ACC112 (cell line): ENCODE results near the gene ARMC10.
"Not testable (repeated sequence)": the region's sequence is repeated elsewhere in the genome, so short reads cannot be mapped to it uniquely, and the experiment has no call there.

Experiments used
- H2AFZ ChIP-seq: fragments of 200-600 bp; sonication (generic); one replicate; pipeline ENCODE4 v1.6.0; 2017; ENCODE audit warnings: antibody characterized with exemption, low read length; ENCODE audit not compliant: unreplicated experiment
- H3K27ac ChIP-seq: fragments of 200-600 bp; sonication (generic); 2 replicates; pipeline ENCODE4 v1.5.1; 2014; ENCODE audit warnings: low read depth, mild to moderate bottlenecking, antibody characterized with exemption, low read length, moderate library complexity
- H3K27me3 ChIP-seq: fragments of 200-600 bp; sonication (generic); 2 replicates; pipeline ENCODE4 v1.6.1; 2014; ENCODE audit warnings: mild to moderate bottlenecking, antibody characterized with exemption, low read length, moderate library complexity, mixed read lengths; ENCODE audit not compliant: insufficient read depth
- H3K36me3 ChIP-seq: fragments of 200-600 bp; sonication (generic); 2 replicates; pipeline ENCODE4 v1.6.1; 2016; ENCODE audit warnings: mild to moderate bottlenecking, antibody characterized with exemption, low read length, moderate library complexity, mixed read lengths; ENCODE audit not compliant: insufficient read depth
- H3K4me1 ChIP-seq: fragments of 200-600 bp; sonication (generic); one replicate; pipeline ENCODE4 v1.6.1; 2016; ENCODE audit warnings: low read length, mixed read lengths; ENCODE audit not compliant: insufficient read depth, unreplicated experiment, control insufficient read depth
- H3K4me3 ChIP-seq: fragments of 200-600 bp; sonication (generic); 2 replicates; pipeline ENCODE4 v1.5.1; 2014; ENCODE audit warnings: mild to moderate bottlenecking, low read depth, low read length
- H3K79me2 ChIP-seq: fragments of 200-600 bp; sonication (generic); one replicate; pipeline ENCODE4 v1.6.0; 2016; ENCODE audit warnings: low read length; ENCODE audit not compliant: control insufficient read depth, unreplicated experiment, insufficient read depth

ARMC10 gene

GRCh38 chr7:103100348-103100747 is 25.4 kb downstream of the ARMC10 start:
- H3K79me2 ChIP-seq = no peaks in the 10 kb centered on the region
- H3K4me1 ChIP-seq = no peaks in the 10 kb centered on the region
- H3K4me3 ChIP-seq = no peak overlapping the region
- no peak overlapping the region for H2AFZ ChIP-seq
- peaks cover 21% of the 10 kb centered on the region for H3K36me3 ChIP-seq
- no peak overlapping the region for H3K27ac ChIP-seq
- no peaks in the 10 kb centered on the region for H3K27me3 ChIP-seq

DNA sequence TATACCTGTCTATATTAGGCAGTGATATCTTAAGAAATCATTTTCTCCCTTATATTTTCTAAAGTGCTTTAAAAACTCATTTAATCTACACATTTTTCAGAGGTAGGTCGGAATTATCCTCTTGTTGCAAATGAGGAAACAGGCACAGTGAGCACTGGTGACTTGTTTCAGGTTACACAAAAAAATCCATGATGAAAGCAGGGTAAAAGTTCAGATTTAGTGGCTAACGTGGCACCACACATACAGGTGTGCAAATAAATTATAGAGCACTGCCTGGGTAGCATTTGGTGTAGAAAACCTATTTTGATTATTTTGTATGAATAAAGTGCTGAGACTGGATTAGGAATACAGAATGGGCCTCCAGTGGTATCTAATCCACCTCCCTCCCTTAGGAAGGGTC is 26.6 kb downstream of the ARMC10 start:
- H3K4me1 ChIP-seq = no peaks in the 10 kb centered on the region
- H3K27me3 ChIP-seq = no peaks in the 10 kb centered on the region
- H3K36me3 ChIP-seq = peaks cover 20% of the 10 kb centered on the region
- no peak overlapping the region for H3K27ac ChIP-seq
- H3K79me2 ChIP-seq = no peaks in the 10 kb centered on the region
- no peak overlapping the region for H3K4me3 ChIP-seq
- H2AFZ ChIP-seq = no peak overlapping the region

GRCh38 chr7:103106005-103106702 is 31.2 kb downstream of the ARMC10 start:
- Histone ChIP-seq H2AFZ (no peak overlapping the region), H3K4me3 (no peak overlapping the region), H3K79me2 (no peaks in the 10 kb centered on the region), H3K27me3 (no peaks in the 10 kb centered on the region), H3K27ac (no peak overlapping the region), H3K36me3 (peaks cover 17% of the 10 kb centered on the region), H3K4me1 (no peaks in the 10 kb centered on the region)

DNA sequence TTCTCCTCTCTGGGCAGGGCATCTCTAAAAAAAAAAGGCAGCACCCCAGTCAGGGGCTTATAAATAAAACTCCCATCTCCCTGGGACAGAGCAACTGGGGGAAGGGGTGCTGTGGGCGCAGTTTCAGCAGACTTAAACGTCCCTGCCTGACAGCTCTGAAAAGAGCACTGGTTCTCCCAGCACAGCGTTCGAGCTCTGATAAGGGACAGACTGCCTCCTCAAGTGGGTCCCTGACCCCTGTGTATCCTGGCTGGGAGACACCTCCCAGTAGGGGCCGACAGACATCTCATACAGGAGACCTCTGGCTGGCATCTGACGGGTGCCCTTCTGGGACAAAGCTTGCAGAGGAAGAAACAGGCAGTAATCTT is 31.7 kb downstream of the ARMC10 start:
- H3K79me2 ChIP-seq, H3K4me1 ChIP-seq, H2AFZ ChIP-seq, H3K27me3 ChIP-seq, H3K4me3 ChIP-seq, H3K27ac ChIP-seq: not testable (repeated sequence)
- H3K36me3 ChIP-seq = peaks cover 17% of the 10 kb centered on the region

- Histone ChIP-seq H2AFZ (no peak overlapping the region), H3K79me2 (no peaks in the 10 kb centered on the region), H3K36me3 (no peaks in the 10 kb centered on the region; the same call in 1 of the 2 replicates), H3K27ac (peak overlapping the region; percentile 24), H3K27me3 (no peaks in the 10 kb centered on the region), H3K4me3 (no peak overlapping the region), H3K4me1 (peaks cover 10% of the 10 kb centered on the region)
These were observed 38.2 kb downstream of the ARMC10 start for GRCh38 chr7:103113164-103113563.

GRCh38 chr7:103114576-103115008 is 39.7 kb downstream of the ARMC10 start:
- no peak overlapping the region for H3K4me3 ChIP-seq
- H3K27ac ChIP-seq = no peak overlapping the region
- no peaks in the 10 kb centered on the region for H3K27me3 ChIP-seq
- H3K79me2 ChIP-seq = no peaks in the 10 kb centered on the region
- no peaks in the 10 kb centered on the region; the same call in 1 of the 2 replicates for H3K36me3 ChIP-seq
- peaks cover 10% of the 10 kb centered on the region for H3K4me1 ChIP-seq
- H2AFZ ChIP-seq = no peak overlapping the region

GRCh38 chr7:103115771-103116170 is 40.8 kb downstream of the ARMC10 start:
- Histone ChIP-seq H3K4me3 (no peak overlapping the region), H3K27ac (no peak overlapping the region), H3K4me1 (peaks cover 10% of the 10 kb centered on the region), H3K79me2 (no peaks in the 10 kb centered on the region), H3K36me3 (peaks cover 5% of the 10 kb centered on the region; the same call in 1 of the 2 replicates), H2AFZ (no peak overlapping the region), H3K27me3 (no peaks in the 10 kb centered on the region)

- H3K36me3 ChIP-seq = peaks cover 5% of the 10 kb centered on the region; the same call in 1 of the 2 replicates
These were observed 41.6 kb downstream of the ARMC10 start for GRCh38 chr7:103116511-103116910.

GRCh38 chr7:103116991-103117390 is 42.1 kb downstream of the ARMC10 start:
- Histone ChIP-seq H3K4me1 (peaks cover 10% of the 10 kb centered on the region), H3K36me3 (peaks cover 5% of the 10 kb centered on the region; the same call in 1 of the 2 replicates), H3K4me3 (no peak overlapping the region), H3K27me3 (no peaks in the 10 kb centered on the region), H3K79me2 (no peaks in the 10 kb centered on the region), H2AFZ (no peak overlapping the region), H3K27ac (no peak overlapping the region)

More at GRCh38 chr7:103116511-103116910, 41.6 kb downstream of the ARMC10 start:
- Histone ChIP-seq H3K27ac (no peak overlapping the region), H3K27me3 (no peaks in the 10 kb centered on the region), H3K79me2 (no peaks in the 10 kb centered on the region), H2AFZ (no peak overlapping the region), H3K4me3 (no peak overlapping the region), H3K4me1 (peaks cover 10% of the 10 kb centered on the region)

GRCh38 chr7:103117465-103117864 is 42.5 kb downstream of the ARMC10 start:
- Histone ChIP-seq H3K79me2 (no peaks in the 10 kb centered on the region), H3K27ac (no peak overlapping the region), H3K4me3 (no peak overlapping the region), H2AFZ (no peak overlapping the region), H3K36me3 (peaks cover 5% of the 10 kb centered on the region; the same call in 1 of the 2 replicates), H3K4me1 (peaks cover 10% of the 10 kb centered on the region), H3K27me3 (no peaks in the 10 kb centered on the region)

- no peaks in the 10 kb centered on the region for H3K27me3 ChIP-seq
- no peaks in the 10 kb centered on the region for H3K4me1 ChIP-seq
- H3K36me3 ChIP-seq = peaks cover 5% of the 10 kb centered on the region; the same call in 1 of the 2 replicates
- no peak overlapping the region for H3K27ac ChIP-seq
- no peak overlapping the region for H3K4me3 ChIP-seq
- H2AFZ ChIP-seq = no peak overlapping the region
- H3K79me2 ChIP-seq = no peaks in the 10 kb centered on the region
These were observed 44.9 kb downstream of the ARMC10 start for GRCh38 chr7:103119791-103120291.
